ENCODE data around the gene PDE6D. TPM values are rescaled to one million over a fixed set of nuclear protein-coding genes. Genes with fewer than 3 reads are reported as not detected.
"Not testable (repeated sequence)": the region's sequence is repeated elsewhere in the genome, so short reads cannot be mapped to it uniquely, and the experiment has no call there.

The PDE6D gene
- total RNA-seq, 1 experiment from 2014 or later, result 20.0 TPM

- DNase-seq, result peak; percentile 92 to 93
- Histone ChIP-seq H3K4me3 (peak within 1 kb of the TSS; percentile 93), H3K9me3 (replicated peaks) (no peaks in the 10 kb centered on the region), H3K27ac (peak within 1 kb of the TSS; percentile 56; the same call in 1 of the 2 replicates), H3K27me3 (no peaks in the 10 kb centered on the region), H3K36me3 (peaks cover 17% of the 10 kb centered on the region), H3K4me1 (peaks cover 10% of the 10 kb centered on the region; the same call in 1 of the 2 replicates)
These were observed 5.3 kb upstream of the PDE6D start, which contains the start of gene COPS7B for GRCh38 chr2:231786177-231786916. Gene COPS7B, plus strand, starts transcription at chr2:231786445. Its CDS starts 2,126 bp downstream, at chr2:231788571.

GRCh38 chr2:231785822-231786176 is 4.7 kb upstream of the PDE6D start:
- no peaks in the 10 kb centered on the region for H3K27me3 ChIP-seq
- H3K27ac ChIP-seq, result peak overlapping the region; percentile 56; the same call in 1 of the 2 replicates
- peaks cover 10% of the 10 kb centered on the region; the same call in 1 of the 2 replicates for H3K4me1 ChIP-seq
- H3K36me3 ChIP-seq, result peaks cover 12% of the 10 kb centered on the region
- no peaks in the 10 kb centered on the region for H3K9me3 ChIP-seq (replicated peaks)
- H3K4me3 ChIP-seq, result peak overlapping the region; percentile 93
- DNase-seq, result no peak

DNA sequence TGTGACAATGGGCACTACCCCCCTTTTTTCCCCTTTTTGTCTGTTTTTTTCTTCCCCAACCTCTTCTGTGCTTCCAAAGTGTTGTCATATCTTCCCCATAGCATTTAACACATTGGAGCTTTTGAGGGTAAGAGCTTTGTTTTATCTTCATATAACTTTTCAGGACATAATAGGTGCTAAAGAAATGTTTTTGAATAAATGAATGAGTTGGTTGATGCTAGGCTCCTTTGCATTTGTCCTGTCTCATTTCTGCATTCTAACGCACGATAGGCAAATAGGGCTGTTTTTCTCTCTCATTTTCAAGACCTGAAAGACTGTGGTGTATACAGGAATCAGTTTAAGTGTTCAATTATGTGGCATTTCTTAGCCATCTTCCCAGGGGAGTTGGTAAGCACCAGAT is 4.3 kb upstream of the PDE6D start:
- Histone ChIP-seq H3K27me3 (no peaks in the 10 kb centered on the region), H3K4me3 (peak overlapping the region; percentile 93)

DNA sequence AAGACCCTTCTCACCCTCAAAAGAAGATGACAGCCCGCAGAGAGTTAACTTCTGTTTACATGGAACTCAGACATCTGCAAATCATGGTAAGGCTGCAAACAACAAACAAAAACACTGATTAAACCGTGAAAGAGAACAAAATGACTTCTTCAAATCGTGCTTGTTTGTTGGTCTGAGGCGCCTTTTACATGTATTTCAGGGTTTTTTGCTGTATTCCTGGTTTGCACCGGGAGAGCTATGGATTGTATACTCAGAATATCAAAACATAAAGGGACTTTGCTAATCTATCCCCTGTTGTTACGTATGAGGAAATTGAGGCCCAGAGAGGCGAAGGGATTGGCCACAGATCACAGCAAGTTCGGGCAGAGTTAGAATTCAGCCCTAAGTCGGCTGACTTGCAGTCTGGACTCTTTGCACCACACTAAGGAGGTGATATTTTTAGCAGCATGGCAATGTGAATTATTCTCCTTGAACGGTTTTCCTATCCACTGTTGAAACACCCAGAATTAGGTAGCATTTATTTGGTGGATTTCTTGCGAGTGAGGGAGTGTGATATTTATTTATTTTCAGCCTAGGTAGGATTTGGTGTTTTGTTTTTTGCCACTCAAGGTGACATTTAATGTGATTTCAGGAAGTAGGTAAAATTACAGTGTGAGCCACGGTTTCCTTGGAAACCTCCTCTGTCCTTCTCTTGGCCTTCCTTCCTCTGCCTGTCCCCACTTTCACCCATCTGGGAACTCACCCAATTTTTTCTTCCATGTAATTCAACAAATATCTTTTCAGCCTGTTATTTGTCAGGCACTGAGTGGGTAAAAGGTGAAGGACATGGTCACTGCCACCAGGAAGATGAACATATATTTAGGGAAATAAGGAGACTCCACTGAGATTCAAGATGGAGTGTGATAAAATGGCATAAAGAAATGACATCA is 980 bp upstream of the PDE6D start:
- H3K9me3 ChIP-seq (replicated peaks), result no peaks in the 10 kb centered on the region
- H3K27ac ChIP-seq, result no peak overlapping the region; the same call in 1 of the 2 replicates
- H3K36me3 ChIP-seq, result no peaks in the 10 kb centered on the region
- peaks cover 11% of the 10 kb centered on the region; the same call in 1 of the 2 replicates for H3K4me1 ChIP-seq
- peak in 1 of 2 experiments; percentile 27 for DNase-seq
- peak overlapping the region; percentile 91 for H3K4me3 ChIP-seq
- no peaks in the 10 kb centered on the region for H3K27me3 ChIP-seq

More for the DNA sequence above, 4.3 kb upstream of the PDE6D start:
- DNase-seq, result no peak
- no peak overlapping the region for H3K27ac ChIP-seq
- no peaks in the 10 kb centered on the region for H3K9me3 ChIP-seq (replicated peaks)
- peaks cover 12% of the 10 kb centered on the region for H3K36me3 ChIP-seq
- H3K4me1 ChIP-seq, result peaks cover 10% of the 10 kb centered on the region; the same call in 1 of the 2 replicates

GRCh38 chr2:231780123-231780908 is 766 bp downstream of the PDE6D start:
- peaks cover 6% of the 10 kb centered on the region; the same call in 1 of the 2 replicates for H3K4me1 ChIP-seq
- H3K36me3 ChIP-seq, result no peaks in the 10 kb centered on the region
- peak overlapping the region; percentile 91 for H3K4me3 ChIP-seq
- no peaks in the 10 kb centered on the region for H3K9me3 ChIP-seq (replicated peaks)
- H3K27me3 ChIP-seq, result no peaks in the 10 kb centered on the region
- peak; percentile 36 to 39 for DNase-seq
- H3K27ac ChIP-seq, result no peak overlapping the region; the same call in 1 of the 2 replicates

- Histone ChIP-seq H3K27ac (no peak overlapping the region), H3K9me3 (replicated peaks) (no peaks in the 10 kb centered on the region), H3K4me3 (no peak overlapping the region), H3K27me3 (no peaks in the 10 kb centered on the region), H3K4me1 (no peaks in the 10 kb centered on the region), H3K36me3 (no peaks in the 10 kb centered on the region)
- no peak for DNase-seq
These were observed 11.6 kb downstream of the PDE6D start for GRCh38 chr2:231769170-231770136.

GRCh38 chr2:231765496-231765929 is 15.6 kb downstream of the PDE6D start:
- DNase-seq, result peak in 1 of 2 experiments; percentile 56

GRCh38 chr2:231764760-231765159 is 16.3 kb downstream of the PDE6D start:
- Histone ChIP-seq H3K4me1 (no peaks in the 10 kb centered on the region), H3K4me3 (no peak overlapping the region), H3K36me3 (no peaks in the 10 kb centered on the region), H3K27me3 (no peaks in the 10 kb centered on the region), H3K27ac (no peak overlapping the region), H3K9me3 (replicated peaks) (no peaks in the 10 kb centered on the region)
- no peak for DNase-seq

More at GRCh38 chr2:231765496-231765929, 15.6 kb downstream of the PDE6D start:
- H3K4me3 ChIP-seq, result no peak overlapping the region
- H3K27me3 ChIP-seq, result no peaks in the 10 kb centered on the region
- no peaks in the 10 kb centered on the region for H3K36me3 ChIP-seq
- H3K9me3 ChIP-seq (replicated peaks), result no peaks in the 10 kb centered on the region
- no peaks in the 10 kb centered on the region for H3K4me1 ChIP-seq
- H3K27ac ChIP-seq, result no peak overlapping the region

DNA sequence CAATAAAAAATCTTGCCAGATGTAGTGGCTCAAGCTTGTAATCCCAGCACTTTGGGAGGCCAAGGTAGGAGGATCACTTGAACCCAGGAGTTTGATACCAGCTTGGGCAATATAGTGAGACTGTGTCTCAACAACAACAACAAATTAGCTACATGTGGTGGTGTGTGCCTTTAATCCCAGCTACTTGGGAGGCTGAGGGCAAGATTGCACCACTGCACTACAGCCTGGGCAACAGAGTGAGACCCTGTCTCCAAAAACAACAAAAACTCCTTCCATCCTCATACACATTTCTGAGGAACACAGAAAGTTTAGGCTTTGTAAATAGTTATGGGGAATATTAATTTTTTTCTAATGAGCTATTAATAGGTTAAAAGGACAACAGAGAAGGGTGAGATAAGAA is 17.0 kb downstream of the PDE6D start:
- no peak for DNase-seq
- Histone ChIP-seq H3K27ac (no peak overlapping the region), H3K36me3 (no peaks in the 10 kb centered on the region), H3K9me3 (replicated peaks) (no peaks in the 10 kb centered on the region), H3K4me3 (no peak overlapping the region), H3K27me3 (no peaks in the 10 kb centered on the region), H3K4me1 (no peaks in the 10 kb centered on the region)

GRCh38 chr2:231761735-231762134 is 19.3 kb downstream of the PDE6D start:
- Histone ChIP-seq H3K27ac (no peak overlapping the region), H3K4me3 (no peak overlapping the region), H3K9me3 (replicated peaks) (no peaks in the 10 kb centered on the region), H3K36me3 (no peaks in the 10 kb centered on the region), H3K27me3 (no peaks in the 10 kb centered on the region), H3K4me1 (no peaks in the 10 kb centered on the region)
- no peak for DNase-seq

DNA sequence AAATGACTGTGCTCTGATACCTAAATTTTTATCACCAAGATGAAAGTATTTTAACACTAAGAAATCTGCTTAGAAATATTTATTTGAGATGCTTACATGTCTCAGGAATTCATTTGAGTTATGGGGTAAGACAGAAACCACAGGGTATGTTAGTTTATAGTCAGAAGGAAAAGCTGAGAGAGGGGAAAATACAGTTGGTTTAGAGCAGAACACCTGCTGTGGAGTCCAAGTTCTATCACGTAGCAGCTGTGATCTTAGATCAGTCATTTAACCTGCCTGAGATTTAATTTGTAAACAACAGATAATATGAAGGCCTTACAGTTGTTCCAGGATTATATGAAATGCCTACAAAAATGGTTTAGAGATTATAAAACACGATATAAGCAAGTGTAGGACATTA is 29.0 kb downstream of the PDE6D start:
- Histone ChIP-seq H3K4me3 (no peak overlapping the region), H3K36me3 (no peaks in the 10 kb centered on the region), H3K27me3 (no peaks in the 10 kb centered on the region), H3K4me1 (peaks cover 8% of the 10 kb centered on the region; the same call in 1 of the 2 replicates), H3K27ac (no peak overlapping the region), H3K9me3 (replicated peaks) (no peaks in the 10 kb centered on the region)
- DNase-seq, result peak in 1 of 2 experiments; percentile 36

GRCh38 chr2:231751042-231751815 is 29.9 kb downstream of the PDE6D start:
- no peak for DNase-seq
- no peaks in the 10 kb centered on the region for H3K27me3 ChIP-seq
- peaks cover 8% of the 10 kb centered on the region; the same call in 1 of the 2 replicates for H3K4me1 ChIP-seq
- H3K9me3 ChIP-seq (replicated peaks), result no peaks in the 10 kb centered on the region
- H3K36me3 ChIP-seq, result no peaks in the 10 kb centered on the region
- no peak overlapping the region for H3K27ac ChIP-seq
- no peak overlapping the region for H3K4me3 ChIP-seq

DNA sequence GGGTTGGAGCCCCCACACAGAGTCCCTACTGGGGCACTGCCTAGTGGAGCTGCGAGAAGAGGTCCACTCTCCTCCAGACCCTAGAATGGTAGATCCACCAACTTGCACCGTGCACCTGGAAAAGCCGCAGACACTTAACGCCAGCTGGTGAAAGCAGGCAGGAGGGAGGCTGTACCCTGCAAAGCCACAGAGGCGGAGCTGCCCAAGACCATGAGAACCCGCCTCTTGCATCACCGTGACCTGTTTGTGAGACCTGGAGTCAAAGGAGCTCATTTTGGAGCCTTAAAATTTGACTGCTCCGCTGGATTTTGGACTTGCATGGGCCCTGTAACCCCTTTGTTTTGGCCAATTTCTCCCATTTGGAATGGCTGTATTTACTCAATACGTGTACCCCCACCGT is 32.1 kb downstream of the PDE6D start:
- H3K27ac ChIP-seq; H3K27me3 ChIP-seq; H3K9me3 ChIP-seq (replicated peaks); DNase-seq; H3K4me1 ChIP-seq; H3K36me3 ChIP-seq; H3K4me3 ChIP-seq: not testable (repeated sequence)

All from SJCRH30 (cell line).